Ishikawa (cell line): ENCODE results near the gene HSD3B2.

Source experiments
- CEBPB ChIP-seq: IDR thresholded peaks from 2 replicates; pipeline ENCODE4 v1.6.1; 2012
- EGR1 ChIP-seq: IDR thresholded peaks from 2 replicates; pipeline ENCODE4 v1.6.1; 2012
- EP300 ChIP-seq: IDR thresholded peaks from 2 replicates; pipeline ENCODE4 v1.6.1; 2012; ENCODE audit warnings: borderline replicate concordance
- TAF1 ChIP-seq: IDR thresholded peaks from 2 replicates; pipeline ENCODE4 v1.6.1; 2012; ENCODE audit warnings: low read depth, mild to moderate bottlenecking

GRCh38 chr1:119442756-119443155 lies 27.8 kb downstream of the HSD3B2 start:
- TF ChIP-seq EGR1 (no peak), CEBPB (no peak), EP300 (no peak), TAF1 (no peak)
